PC-3 (cell line): ENCODE measurements around the gene TSPEAR. TPM values are rescaled to one million over a fixed set of nuclear protein-coding genes. Genes with fewer than 3 reads are reported as not detected.

Source experiments
- ATAC-seq: fragments of 200-7000 bp; cut with Tn5 transposase; 2 replicates; pipeline ENCODE4 v1.9.1; 2020; ENCODE audit warnings: mild to moderate bottlenecking, moderate library complexity
- Bru-seq: library from RNA; stranded (reverse); fragments of 400-500 nt; gene quantifications from one replicate; lab custom pipeline; 2021; lab: Mats Ljungman, UMichigan
- BruChase-seq, 2 experiments: library from RNA; stranded (reverse); fragments of 400-500 nt; gene quantifications; one replicate each; lab custom pipeline; 2021; lab: Mats Ljungman, UMichigan
- BruUV-seq: library from RNA; stranded (reverse); fragments of 400-500 nt; replicated peaks from 2 replicates; lab custom pipeline; 2021; lab: Mats Ljungman, UMichigan
- CTCF ChIA-PET: fragments of 300-600 bp; sonication (Branson Sonifier 250); formaldehyde crosslinking; loops from one replicate; lab custom pipeline; 2022; ENCODE audit warnings: antibody characterized with exemption; lab: Charles Lee
- POLR2A ChIA-PET: fragments of 300-600 bp; sonication (Branson Sonifier 250); formaldehyde crosslinking; loops from one replicate; lab custom pipeline; 2022; ENCODE audit warnings: antibody characterized with exemption; ENCODE audit not compliant: unreplicated experiment; lab: Charles Lee
- DNase-seq: peaks from one replicate; pipeline ENCODE4 v3.0.0-alpha.2; 2015
- H2AFZ ChIP-seq: fragments of 300-600 bp; sonication (generic); 2 replicates; pipeline ENCODE4 v1.6.0; 2016; ENCODE audit warnings: antibody characterized with exemption, low read length
- H3F3A ChIP-seq: fragments of 300-600 bp; sonication (generic); one replicate; pipeline ENCODE4 v1.6.0; 2017; ENCODE audit warnings: antibody characterized with exemption, low read length, control low read depth, mild to moderate bottlenecking; ENCODE audit not compliant: unreplicated experiment
- H3K27ac ChIP-seq: fragments of 300-600 bp; sonication (generic); 2 replicates; pipeline ENCODE4 v1.5.1; 2016; ENCODE audit warnings: mild to moderate bottlenecking, low read length
- H3K27me3 ChIP-seq: fragments of 300-600 bp; sonication (generic); 2 replicates; pipeline ENCODE4 v1.6.1; 2016; ENCODE audit warnings: low read length, mixed read lengths
- H3K36me3 ChIP-seq: fragments of 300-600 bp; sonication (generic); 2 replicates; pipeline ENCODE4 v1.6.1; 2016; ENCODE audit warnings: low read depth, mixed run types, low read length, mixed read lengths
- H3K4me1 ChIP-seq: fragments of 300-600 bp; sonication (generic); 2 replicates; pipeline ENCODE4 v1.5.1; 2016; ENCODE audit warnings: low read length; ENCODE audit not compliant: insufficient read depth
- H3K4me2 ChIP-seq: fragments of 300-600 bp; sonication (generic); 2 replicates; pipeline ENCODE4 v1.6.0; 2016; ENCODE audit warnings: low read length
- H3K4me3 ChIP-seq: fragments of 300-600 bp; sonication (generic); 2 replicates; pipeline ENCODE4 v1.5.1; 2016; ENCODE audit warnings: mild to moderate bottlenecking, low read length, mixed read lengths
- H3K79me2 ChIP-seq: fragments of 300-600 bp; sonication (generic); 2 replicates; pipeline ENCODE4 v1.6.1; 2017; ENCODE audit warnings: low read length, mixed read lengths
- H3K9ac ChIP-seq: fragments of 300-600 bp; sonication (generic); 2 replicates; pipeline ENCODE4 v1.6.0; 2016; ENCODE audit warnings: mild to moderate bottlenecking, low read length
- H3K9me2 ChIP-seq: fragments of 300-600 bp; sonication (generic); replicated peaks from 2 replicates; pipeline ENCODE4 v1.6.1; 2016; ENCODE audit warnings: mixed run types, low read length, mixed read lengths
- H3K9me3 ChIP-seq: fragments of 300-600 bp; sonication (generic); 2 replicates; pipeline ENCODE4 v1.6.1; 2016; ENCODE audit warnings: low read length, mixed read lengths
- H4K20me1 ChIP-seq: fragments of 300-600 bp; sonication (generic); 2 replicates; pipeline ENCODE4 v1.6.1; 2016; ENCODE audit warnings: low read length, mixed read lengths
- EZH2 ChIP-seq: fragments of 300-600 bp; sonication (generic); IDR thresholded peaks from one replicate; pipeline ENCODE4 v1.6.1; 2017; ENCODE audit warnings: antibody characterized with exemption, mild to moderate bottlenecking, low read length; ENCODE audit not compliant: unreplicated experiment
- EZH2phosphoT487 ChIP-seq: fragments of 300-600 bp; sonication (generic); IDR thresholded peaks from 2 replicates; pipeline ENCODE4 v1.6.1; 2018; ENCODE audit warnings: mild to moderate bottlenecking, antibody characterized with exemption, low read length, borderline replicate concordance
- intact Hi-C: fragments of 100-400 bp; cut with micrococcal nuclease; formaldehyde crosslinking; loops from 2 replicates; pipeline ENCODE4 v1.9.0; 2023
- long read RNA-seq: library from polyadenylated mRNA; unstranded; transcript quantifications from one replicate; pipeline ENCODE4 v2.0.0, GENCODE V29; 2021; ENCODE audit not compliant: unreplicated experiment
- total RNA-seq: library from RNA; depleted of rRNA; stranded (reverse); fragments of >200 nt; gene quantifications from 2 replicates; pipeline ENCODE4 v1.2.3, GENCODE V29; 2014; rRNA removed
- TF ChIP-seq, protein P1 (sequence below): fragments of 300-600 bp; sonication (generic); conservative IDR thresholded peaks from 2 replicates; pipeline ENCODE4 v1.5.1; 2017; ENCODE audit warnings: antibody characterized with exemption, low read depth, mild to moderate bottlenecking, low read length

The TSPEAR gene
- total RNA-seq, result 2.1 and 3.2 TPM in 2 replicates
- percentile 58 among the genes with signal in this experiment for Bru-seq, nascent RNA
- percentile 58 among the genes with signal in this experiment for BruChase-seq, experiment 1, labeled RNA remaining after a 6-hour chase
- BruChase-seq, experiment 2, labeled RNA remaining after a 2-hour chase, result percentile 79 among the genes with signal in this experiment
- long read RNA-seq, partial matches to known transcripts, result 11 of 33 reads
- long read RNA-seq, other reads (novel, unspliced or antisense), result 22 of 33 reads

GRCh38 chr21:44711327-44712202 lies at the start of gene TSPEAR:
TSS of gene TSPEAR (minus strand) at chr21:44711572. CDS start at chr21:44711514, 58 bp downstream.
- H3K9me3 ChIP-seq, result no peaks in the 10 kb centered on the region
- H2AFZ ChIP-seq, result no peak within 1 kb of the TSS
- H3K4me2 ChIP-seq, result peak within 1 kb of the TSS; percentile 67; the same call in 1 of the 2 replicates
- intact Hi-C loops, result loop anchor here (5.0 kb wide), 1 partner anchor 76 kb away; no protein-coding TSS in a partner anchor
- peaks cover 11% of the 10 kb centered on the region; the same call in 1 of the 2 replicates for H3K27me3 ChIP-seq
- ChIA-PET CTCF (no interaction called here), POLR2A (interaction anchor here (0.5 kb wide), 1 partner anchor 136 kb away, joined by 3 read pairs; no protein-coding TSS in a partner anchor)
- no peaks in the 10 kb centered on the region for H3F3A ChIP-seq
- no peaks in the 10 kb centered on the region for H4K20me1 ChIP-seq
- H3K36me3 ChIP-seq, result no peaks in the 10 kb centered on the region
- no peak within 1 kb of the TSS for H3K9ac ChIP-seq
- no peaks in the 10 kb centered on the region for H3K9me2 ChIP-seq
- ATAC-seq, result no peak
- peaks cover 12% of the 10 kb centered on the region; the same call in 1 of the 2 replicates for H3K4me1 ChIP-seq
- H3K27ac ChIP-seq, result no peak within 1 kb of the TSS
- no peak within 1 kb of the TSS for H3K4me3 ChIP-seq
- no peak for DNase-seq
- H3K79me2 ChIP-seq, result no peaks in the 10 kb centered on the region
- BruUV-seq, result no TSS peak
- no peak for TF ChIP-seq EZH2phosphoT487
- TF ChIP-seq, protein P1, sequence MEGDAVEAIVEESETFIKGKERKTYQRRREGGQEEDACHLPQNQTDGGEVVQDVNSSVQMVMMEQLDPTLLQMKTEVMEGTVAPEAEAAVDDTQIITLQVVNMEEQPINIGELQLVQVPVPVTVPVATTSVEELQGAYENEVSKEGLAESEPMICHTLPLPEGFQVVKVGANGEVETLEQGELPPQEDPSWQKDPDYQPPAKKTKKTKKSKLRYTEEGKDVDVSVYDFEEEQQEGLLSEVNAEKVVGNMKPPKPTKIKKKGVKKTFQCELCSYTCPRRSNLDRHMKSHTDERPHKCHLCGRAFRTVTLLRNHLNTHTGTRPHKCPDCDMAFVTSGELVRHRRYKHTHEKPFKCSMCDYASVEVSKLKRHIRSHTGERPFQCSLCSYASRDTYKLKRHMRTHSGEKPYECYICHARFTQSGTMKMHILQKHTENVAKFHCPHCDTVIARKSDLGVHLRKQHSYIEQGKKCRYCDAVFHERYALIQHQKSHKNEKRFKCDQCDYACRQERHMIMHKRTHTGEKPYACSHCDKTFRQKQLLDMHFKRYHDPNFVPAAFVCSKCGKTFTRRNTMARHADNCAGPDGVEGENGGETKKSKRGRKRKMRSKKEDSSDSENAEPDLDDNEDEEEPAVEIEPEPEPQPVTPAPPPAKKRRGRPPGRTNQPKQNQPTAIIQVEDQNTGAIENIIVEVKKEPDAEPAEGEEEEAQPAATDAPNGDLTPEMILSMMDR, result no peak
- TF ChIP-seq EZH2, result no peak

GRCh38 chr21:44760376-44760775 lies 49.0 kb upstream of the TSPEAR start:
- BruUV-seq, result no TSS peak

More at GRCh38 chr21:44760376-44760775, 49.0 kb upstream of the TSPEAR start:
- ChIA-PET POLR2A (no interaction called here), CTCF (no interaction called here)
- intact Hi-C loops, result no loop called here
- ATAC-seq (no peak), DNase-seq (no peak)
- H2AFZ ChIP-seq, result no peak overlapping the region
- no peaks in the 10 kb centered on the region for H4K20me1 ChIP-seq
- H3K9me2 ChIP-seq, result no peaks in the 10 kb centered on the region
- H3K4me3 ChIP-seq, result no peak overlapping the region
- H3F3A ChIP-seq, result no peaks in the 10 kb centered on the region
- no peaks in the 10 kb centered on the region for H3K9me3 ChIP-seq
- TF ChIP-seq EZH2 (no peak), EZH2phosphoT487 (no peak)
- TF ChIP-seq, protein P1, result no peak
- H3K4me1 ChIP-seq, result peaks cover 11% of the 10 kb centered on the region
- H3K27me3 ChIP-seq, result no peaks in the 10 kb centered on the region
- no peak overlapping the region for H3K27ac ChIP-seq
- no peaks in the 10 kb centered on the region for H3K79me2 ChIP-seq
- H3K36me3 ChIP-seq, result no peaks in the 10 kb centered on the region
- H3K9ac ChIP-seq, result no peak overlapping the region
- H3K4me2 ChIP-seq, result no peak overlapping the region
